Neural progenitor cell (in vitro differentiated cells): ENCODE data around the gene CCSER2. TPM values are rescaled to one million over a fixed set of nuclear protein-coding genes. Genes with fewer than 3 reads are reported as not detected.
A peak's percentile ranks its signal among the peaks of the same experiment; 100 is the strongest.

Experiments
- DNase-seq: peaks from one replicate; pipeline ENCODE4 v3.0.0-alpha.2; 2016; ENCODE audit warnings: low spot score
- H2AFZ ChIP-seq: fragments of 200-600 bp; sonication (generic); replicated peaks from 2 replicates; pipeline ENCODE4 v1.6.1; 2016; ENCODE audit warnings: antibody characterized with exemption
- H3F3A ChIP-seq: fragments of 200-600 bp; sonication (generic); 2 replicates; pipeline ENCODE4 v1.6.1; 2016; ENCODE audit warnings: antibody characterized with exemption, low read depth
- H3K27ac ChIP-seq: fragments of 200-600 bp; sonication (generic); 2 replicates; pipeline ENCODE4 v1.5.1; 2016; ENCODE audit warnings: mild to moderate bottlenecking
- H3K27me3 ChIP-seq: fragments of 200-600 bp; sonication (generic); 2 replicates; pipeline ENCODE4 v1.6.1; 2016; ENCODE audit warnings: mild to moderate bottlenecking, moderate library complexity
- H3K36me3 ChIP-seq: fragments of 200-600 bp; sonication (generic); 2 replicates; pipeline ENCODE4 v1.5.1; 2016
- H3K4me1 ChIP-seq: fragments of 200-600 bp; sonication (generic); 2 replicates; pipeline ENCODE4 v1.6.1; 2016; ENCODE audit warnings: mixed run types
- H3K4me2 ChIP-seq: fragments of 200-600 bp; sonication (generic); 2 replicates; pipeline ENCODE4 v1.6.1; 2016
- H3K4me3 ChIP-seq: fragments of 200-600 bp; sonication (generic); 2 replicates; pipeline ENCODE4 v1.5.1; 2016
- H3K79me2 ChIP-seq: fragments of 200-600 bp; sonication (generic); 2 replicates; pipeline ENCODE4 v1.6.1; 2016; ENCODE audit warnings: low read depth
- H3K9ac ChIP-seq: fragments of 200-600 bp; sonication (generic); 2 replicates; pipeline ENCODE4 v1.6.1; 2016
- H3K9me3 ChIP-seq: fragments of 200-600 bp; sonication (generic); 2 replicates; pipeline ENCODE4 v1.5.1; 2016; ENCODE audit warnings: low read depth
- H4K20me1 ChIP-seq: fragments of 200-600 bp; sonication (generic); 2 replicates; pipeline ENCODE4 v1.6.1; 2016; ENCODE audit warnings: low read depth
- H3K27ac Mint-ChIP-seq: 3 replicates; pipeline ENCODE4 v1.8.0; 2021; ENCODE audit warnings: mixed read lengths
- H3K27me3 Mint-ChIP-seq: 2 replicates; pipeline ENCODE4 v1.8.0; 2022; ENCODE audit warnings: low read depth, mild to moderate bottlenecking, inconsistent platforms, moderate library complexity, mixed read lengths; ENCODE audit not compliant: insufficient read depth
- H3K36me3 Mint-ChIP-seq: 3 replicates; pipeline ENCODE4 v1.8.0; 2021; ENCODE audit warnings: mixed read lengths
- H3K4me1 Mint-ChIP-seq: 3 replicates; pipeline ENCODE4 v1.8.0; 2021; ENCODE audit warnings: mixed read lengths
- H3K4me3 Mint-ChIP-seq: 3 replicates; pipeline ENCODE4 v1.8.0; 2021; ENCODE audit warnings: mild to moderate bottlenecking, moderate library complexity, mixed read lengths
- H3K9me3 Mint-ChIP-seq: 3 replicates; pipeline ENCODE4 v1.8.0; 2020; ENCODE audit warnings: mixed read lengths
- CTCF ChIP-seq: fragments of 200-600 bp; sonication (generic); IDR thresholded peaks from 2 replicates; pipeline ENCODE4 v1.5.1; 2017; ENCODE audit warnings: antibody characterized with exemption, mild to moderate bottlenecking
- EZH2 ChIP-seq: fragments of 200-600 bp; sonication (generic); IDR thresholded peaks from 2 replicates; pipeline ENCODE4 v1.6.1; 2017; ENCODE audit warnings: antibody characterized with exemption, mild to moderate bottlenecking, moderate library complexity
- EZH2phosphoT487 ChIP-seq: fragments of 200-600 bp; sonication (generic); IDR thresholded peaks from 2 replicates; pipeline ENCODE4 v1.6.1; 2017; ENCODE audit warnings: antibody characterized with exemption
- total RNA-seq: library from RNA; depleted of rRNA; stranded (reverse); fragments of >200 nt; gene quantifications from 2 replicates; pipeline ENCODE4 v1.2.3, GENCODE V29; 2015; ENCODE audit warnings: low replicate concordance

Gene CCSER2
- total RNA-seq, 1 donor from 2014 or later, result 39.3 TPM

- Histone ChIP-seq H4K20me1 (no peaks in the 10 kb centered on the region), H3K4me3 (no peak overlapping the region), H2AFZ (no peak overlapping the region), H3K27me3 (no peaks in the 10 kb centered on the region), H3K4me2 (no peak overlapping the region), H3K9me3 (no peaks in the 10 kb centered on the region), H3F3A (no peaks in the 10 kb centered on the region), H3K9ac (no peak overlapping the region), H3K36me3 (no peaks in the 10 kb centered on the region), H3K27ac (no peak overlapping the region), H3K4me1 (no peaks in the 10 kb centered on the region), H3K79me2 (no peaks in the 10 kb centered on the region)
- H3K27ac Mint-ChIP-seq, result no peak overlapping the region
- peaks cover 9% of the 10 kb centered on the region for H3K9me3 Mint-ChIP-seq
- TF ChIP-seq CTCF, result no peak
- no peak for TF ChIP-seq EZH2phosphoT487
- no peak for TF ChIP-seq EZH2
- no peaks in the 10 kb centered on the region for H3K36me3 Mint-ChIP-seq
- no peak for DNase-seq
- H3K4me1 Mint-ChIP-seq, result peaks cover 11% of the 10 kb centered on the region
- H3K27me3 Mint-ChIP-seq, result peaks cover 4% of the 10 kb centered on the region
- H3K4me3 Mint-ChIP-seq, result no peak overlapping the region
Measured at GRCh38 chr10:84540022-84540616, 211.7 kb downstream of the CCSER2 start.

- peak; percentile 89 for DNase-seq
- H4K20me1 ChIP-seq, result no peaks in the 10 kb centered on the region
- Mint-ChIP-seq H3K27ac (no peak overlapping the region), H3K4me3 (no peak overlapping the region), H3K36me3 (no peaks in the 10 kb centered on the region), H3K4me1 (peaks cover 16% of the 10 kb centered on the region), H3K9me3 (peaks cover 9% of the 10 kb centered on the region), H3K27me3 (peaks cover 4% of the 10 kb centered on the region)
- H3K79me2 ChIP-seq, result no peaks in the 10 kb centered on the region
- H2AFZ ChIP-seq, result peak overlapping the region; percentile 98
- no peaks in the 10 kb centered on the region for H3K4me1 ChIP-seq
- TF ChIP-seq EZH2phosphoT487, result no peak
- peak; percentile 30 for TF ChIP-seq EZH2
- TF ChIP-seq CTCF, result peak; percentile 77
- no peak overlapping the region for H3K9ac ChIP-seq
- H3K27ac ChIP-seq, result no peak overlapping the region
- no peaks in the 10 kb centered on the region for H3K36me3 ChIP-seq
- no peaks in the 10 kb centered on the region for H3K9me3 ChIP-seq
- peak overlapping the region; percentile 74 for H3K4me2 ChIP-seq
- peak overlapping the region; percentile 46 for H3K4me3 ChIP-seq
- no peaks in the 10 kb centered on the region for H3F3A ChIP-seq
- H3K27me3 ChIP-seq, result no peaks in the 10 kb centered on the region
Measured at GRCh38 chr10:84540617-84541288, 212.4 kb downstream of the CCSER2 start.

GRCh38 chr10:84541289-84541637 is 212.9 kb downstream of the CCSER2 start:
- Histone ChIP-seq H2AFZ (peak overlapping the region; percentile 98), H4K20me1 (no peaks in the 10 kb centered on the region), H3K4me2 (peak overlapping the region; percentile 74), H3F3A (no peaks in the 10 kb centered on the region), H3K9ac (no peak overlapping the region), H3K27ac (no peak overlapping the region), H3K79me2 (no peaks in the 10 kb centered on the region), H3K4me1 (no peaks in the 10 kb centered on the region), H3K4me3 (peak overlapping the region; percentile 46), H3K36me3 (no peaks in the 10 kb centered on the region), H3K27me3 (no peaks in the 10 kb centered on the region), H3K9me3 (no peaks in the 10 kb centered on the region)
- DNase-seq, result peak; percentile 60
- H3K4me1 Mint-ChIP-seq, result peaks cover 16% of the 10 kb centered on the region
- H3K36me3 Mint-ChIP-seq, result no peaks in the 10 kb centered on the region
- peak; percentile 24 for TF ChIP-seq CTCF
- TF ChIP-seq EZH2, result no peak
- peaks cover 9% of the 10 kb centered on the region for H3K9me3 Mint-ChIP-seq
- H3K4me3 Mint-ChIP-seq, result no peak overlapping the region
- H3K27me3 Mint-ChIP-seq, result peaks cover 4% of the 10 kb centered on the region
- H3K27ac Mint-ChIP-seq, result no peak overlapping the region
